GM19397 (cell line): ENCODE data around the gene LYPLA2.
A peak's percentile ranks its signal among the peaks of the same experiment; 100 is the strongest.
"Not testable (repeated sequence)": the region's sequence is repeated elsewhere in the genome, so short reads cannot be mapped to it uniquely, and the experiment has no call there.

Source experiments
- ATAC-seq: cut with Tn5 transposase; IDR thresholded peaks from one replicate; pipeline ENCODE4 v1.9.1; 2021; ENCODE audit warnings: mild to moderate bottlenecking, moderate library complexity; ENCODE audit not compliant: unreplicated experiment

The LYPLA2 gene

DNA sequence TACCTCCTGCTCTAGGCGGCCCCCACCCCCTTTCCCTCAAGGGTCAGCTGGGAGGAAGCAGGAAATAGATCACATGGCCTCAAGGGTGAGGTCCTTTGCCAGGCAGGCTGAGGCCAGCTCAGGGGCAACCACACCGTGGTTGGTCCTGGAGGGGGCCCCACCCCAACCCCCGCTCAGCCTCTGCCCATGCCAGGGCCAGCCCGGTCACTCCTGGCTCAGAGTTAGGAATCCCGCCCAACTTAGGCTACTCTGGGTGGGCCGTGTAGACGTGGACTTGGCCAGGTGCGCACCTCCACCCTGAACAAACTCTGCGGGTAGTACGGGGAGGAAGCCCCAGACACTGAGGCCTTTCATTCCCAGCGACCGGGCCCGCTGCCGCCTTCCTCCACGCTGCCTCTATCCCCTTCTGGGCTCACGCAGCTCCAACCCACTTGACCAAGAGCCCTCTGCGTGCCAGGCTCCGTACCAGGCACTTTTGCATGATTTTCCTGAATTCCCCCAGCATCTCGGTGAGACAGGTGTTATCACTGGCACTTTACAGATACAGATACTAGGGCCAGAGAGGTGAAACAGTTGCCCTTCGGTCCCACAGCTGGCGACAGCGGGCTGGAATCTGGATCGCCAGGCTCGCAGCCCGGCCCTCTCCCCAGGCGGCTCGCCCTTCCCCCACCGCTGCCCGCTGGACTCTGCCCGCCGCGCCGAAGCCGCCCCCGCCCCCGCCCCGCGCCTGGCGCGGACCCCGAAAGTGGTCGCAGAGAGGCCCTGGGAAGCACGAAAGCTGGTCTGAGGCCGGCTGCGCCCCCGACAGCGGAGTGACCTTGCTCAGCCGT lies 8.8 kb downstream of the LYPLA2 start:
- peak; percentile 3 for ATAC-seq

DNA sequence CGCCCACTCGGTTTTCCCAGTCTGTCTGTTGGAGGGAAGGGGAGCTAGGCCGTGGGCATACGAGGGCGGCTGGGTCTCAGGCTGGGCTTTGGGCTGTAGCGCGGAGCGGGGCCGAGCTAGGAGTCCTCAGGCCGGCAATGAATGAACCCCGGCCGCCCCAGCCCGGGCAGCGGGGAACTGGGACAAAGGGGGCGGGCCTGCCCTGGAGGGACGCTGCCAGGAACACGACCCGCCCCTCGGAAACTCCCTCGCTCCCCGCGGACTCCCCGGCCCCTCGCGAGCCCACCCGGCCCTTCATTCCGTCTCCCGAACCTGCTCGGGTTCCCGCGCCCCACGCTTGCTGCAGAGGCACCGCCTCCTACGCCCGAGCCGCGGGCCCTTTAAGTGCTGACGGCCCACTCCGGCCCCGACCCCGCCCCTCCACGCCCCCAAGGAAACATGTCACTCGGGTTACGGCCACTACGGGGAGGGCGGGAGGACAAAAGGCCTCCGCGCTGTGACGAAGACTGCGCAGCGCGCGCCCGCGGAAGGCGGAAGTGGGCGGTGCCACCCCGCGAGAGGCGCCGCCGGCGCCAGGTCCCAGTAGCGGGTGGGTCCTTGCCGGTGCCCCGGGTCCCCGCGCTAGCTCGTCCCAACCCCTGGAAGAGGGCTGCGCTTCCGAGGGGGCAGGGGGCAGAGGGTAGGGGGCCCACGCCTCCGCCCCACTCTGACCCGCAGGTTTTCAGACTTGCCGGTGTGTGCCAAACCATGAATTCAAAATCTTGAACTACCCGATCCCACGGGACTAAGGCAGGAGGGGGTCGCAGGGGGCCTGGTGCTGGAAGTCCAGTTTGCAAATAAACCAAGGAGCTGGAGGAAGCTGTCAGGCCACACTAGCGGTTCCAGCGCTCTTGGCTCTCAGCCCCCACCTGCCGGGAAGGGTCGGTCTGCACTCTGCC lies 9.7 kb downstream of the LYPLA2 start, which contains the start of gene GALE:
Gene GALE, minus strand, starts transcription at position 355 of the 938 bp plus-strand sequence. CDS start 1,747 bp downstream, outside the sequence.
- peak; percentile 79 for ATAC-seq

DNA sequence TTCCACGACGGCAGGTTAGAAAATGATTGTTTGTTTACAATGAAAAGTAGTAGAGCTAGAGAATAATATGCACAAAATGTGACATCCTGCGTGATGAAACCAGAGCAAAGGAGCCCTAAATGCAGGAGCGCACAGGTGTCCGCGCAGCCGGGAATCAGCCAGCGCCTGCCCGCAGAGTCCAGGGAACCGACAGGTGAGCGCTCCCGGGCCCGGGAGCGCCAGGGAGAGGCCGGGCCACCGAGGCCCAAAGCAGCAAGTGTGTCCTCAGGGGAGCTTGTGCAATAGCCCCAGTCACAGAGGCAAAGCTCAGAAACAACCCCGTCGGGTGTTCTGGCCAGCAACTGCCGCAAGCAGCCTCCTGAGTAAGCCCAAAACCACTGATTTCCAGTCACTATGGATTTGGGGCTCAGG lies 10.4 kb downstream of the LYPLA2 start:
- ATAC-seq = no peak

DNA sequence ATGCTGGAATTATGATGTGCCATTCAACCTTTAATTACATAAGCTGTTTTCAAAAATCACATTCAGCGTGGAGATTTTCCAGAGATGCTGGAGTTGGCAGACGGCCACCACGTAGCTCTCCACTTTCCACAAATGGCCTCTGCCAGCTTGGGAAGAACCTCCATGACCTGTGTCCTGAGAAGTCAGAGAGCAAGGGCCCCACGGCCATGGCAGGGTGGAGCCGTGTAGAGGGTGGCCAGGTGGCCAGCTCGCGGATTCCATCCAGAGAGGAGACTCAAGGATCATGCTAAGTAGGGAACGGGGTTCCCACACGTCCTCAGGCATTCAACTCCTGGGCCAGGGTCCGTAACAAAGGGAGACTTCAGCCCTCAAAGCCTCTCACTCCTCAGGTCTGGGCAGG lies 10.9 kb downstream of the LYPLA2 start:
- no peak for ATAC-seq

DNA sequence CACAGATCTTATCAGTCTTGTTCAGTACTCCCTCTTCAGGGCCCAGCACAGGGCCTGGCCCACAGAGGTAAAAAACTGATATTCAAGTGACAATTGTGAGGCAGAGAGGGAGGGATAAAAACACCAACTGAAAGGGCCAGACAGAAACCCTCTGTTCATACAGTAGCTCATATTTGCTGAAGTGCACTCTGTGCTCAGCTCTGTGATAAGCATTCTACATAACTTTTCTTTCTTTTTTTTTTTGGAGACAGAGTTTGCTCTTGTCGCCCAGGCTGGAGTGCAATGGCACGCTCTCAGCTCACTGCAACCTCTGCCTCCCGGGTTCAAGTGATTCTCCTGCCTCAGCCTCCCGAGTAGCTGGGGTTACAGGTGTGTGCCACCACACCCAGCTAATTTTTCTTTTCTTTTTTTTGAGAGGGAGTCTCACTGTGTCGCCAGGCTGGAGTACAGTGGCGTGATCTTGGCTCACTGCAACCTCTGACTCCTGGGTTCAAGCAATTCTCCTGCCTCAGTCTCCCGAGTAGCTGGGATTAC lies 11.9 kb downstream of the LYPLA2 start:
- not testable (repeated sequence) for ATAC-seq

DNA sequence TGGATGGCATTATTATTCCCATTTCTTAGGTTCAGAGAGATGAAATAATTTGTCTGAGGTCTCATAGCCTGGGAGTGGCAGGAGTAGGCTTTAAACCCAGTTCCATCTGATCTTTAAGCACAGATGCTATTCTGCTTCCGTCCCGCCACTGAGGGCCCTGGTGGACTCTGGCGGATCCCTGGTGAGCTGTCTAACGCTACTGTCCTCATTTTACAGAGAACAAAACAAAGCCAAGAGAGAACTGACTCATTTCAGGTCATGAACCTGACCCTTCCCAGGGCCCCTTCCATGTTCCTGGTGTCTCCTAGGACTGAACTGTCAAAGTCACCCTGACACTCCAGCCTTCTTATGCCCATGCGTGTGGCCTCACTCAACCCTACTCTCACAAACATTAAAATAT lies 12.7 kb downstream of the LYPLA2 start:
- ATAC-seq = no peak

DNA sequence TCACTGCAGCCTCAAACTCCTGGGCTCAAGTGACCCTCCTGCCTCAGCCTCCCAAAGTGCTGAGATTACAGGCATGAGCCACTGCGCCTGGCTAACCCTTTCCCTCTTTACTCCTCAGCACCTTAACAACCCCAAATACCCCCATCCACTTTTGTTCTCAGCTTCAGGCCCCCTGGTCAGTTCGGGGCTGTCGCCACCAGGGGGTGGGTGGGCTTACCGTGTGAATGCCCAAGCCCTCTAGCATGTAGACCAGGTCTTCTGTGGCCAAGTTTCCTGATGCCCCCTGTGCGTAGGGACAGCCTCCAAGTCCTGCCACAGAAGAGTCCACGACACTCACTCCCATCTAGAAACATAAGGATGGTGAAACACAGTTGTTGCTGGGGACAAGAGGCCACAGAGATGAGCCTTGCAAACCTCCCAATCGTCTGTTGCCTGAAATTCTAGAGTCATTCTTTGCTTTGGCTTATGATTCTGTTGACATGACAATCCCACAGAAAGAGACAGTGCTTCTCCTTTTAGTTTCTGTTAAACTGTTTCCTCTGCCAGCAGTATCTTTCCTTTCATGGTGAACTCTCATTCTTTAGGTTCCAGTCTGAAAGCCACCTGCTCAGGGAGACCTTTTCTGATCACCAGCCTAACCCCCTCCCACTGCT lies 13.4 kb downstream of the LYPLA2 start:
- ATAC-seq = no peak

DNA sequence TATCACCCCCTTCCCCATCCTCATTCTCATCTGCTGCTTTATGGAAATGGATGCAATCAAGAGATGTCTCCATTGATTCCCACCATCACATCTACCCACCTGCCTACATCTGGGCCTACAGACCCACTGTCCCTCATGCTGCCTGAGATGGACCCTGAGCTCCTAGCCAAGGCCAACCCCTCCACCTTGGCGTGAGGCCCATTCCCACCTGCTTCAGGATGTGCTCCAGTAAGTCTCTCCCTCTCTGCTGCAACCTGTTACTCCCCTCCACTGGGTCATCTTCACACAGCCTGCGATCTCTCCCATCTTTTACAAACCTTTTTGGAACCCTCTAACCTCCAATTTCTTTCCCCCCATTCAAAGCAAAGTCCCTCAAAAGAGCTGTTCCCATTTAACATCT lies 14.1 kb downstream of the LYPLA2 start:
- ATAC-seq = no peak

DNA sequence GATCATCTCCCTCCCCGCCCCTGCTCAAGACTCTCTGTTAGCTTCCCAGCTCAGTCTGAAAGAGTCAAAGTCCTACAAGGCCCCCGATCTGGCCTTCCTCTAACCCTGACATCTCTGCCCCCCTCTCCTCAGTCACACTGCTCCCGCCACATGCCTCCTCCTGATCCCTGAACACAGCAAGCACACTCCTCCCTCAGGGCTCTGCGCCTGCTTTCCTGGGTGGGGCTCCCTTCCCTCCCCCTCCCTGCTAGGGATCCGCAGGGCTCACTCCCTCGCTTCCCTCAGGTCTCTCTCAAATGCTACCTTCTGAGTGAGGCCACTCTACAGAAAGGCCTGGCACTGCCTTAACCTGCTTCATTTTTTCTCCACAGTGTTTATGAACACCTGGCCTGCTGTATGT lies 15.3 kb downstream of the LYPLA2 start:
- no peak for ATAC-seq

DNA sequence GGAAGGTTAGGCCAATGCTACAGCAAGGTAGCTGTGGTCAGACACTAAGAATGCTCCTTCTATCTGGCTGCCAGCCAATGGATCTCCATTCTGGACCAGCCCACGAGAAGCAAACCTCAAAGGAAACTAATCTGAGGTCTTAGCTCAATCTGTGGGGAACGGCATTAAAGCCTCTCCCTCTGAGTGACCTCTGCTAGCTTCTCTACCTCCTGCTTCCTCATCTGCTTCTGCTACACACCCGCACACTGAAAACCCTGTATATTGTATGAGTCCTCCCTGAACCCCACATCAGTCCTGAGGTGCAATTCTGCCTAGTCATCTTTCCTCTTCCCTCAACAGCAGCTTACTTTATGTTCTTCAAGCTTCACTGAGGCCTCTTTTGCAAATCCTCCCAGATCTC lies 16.5 kb downstream of the LYPLA2 start:
- ATAC-seq = no peak

DNA sequence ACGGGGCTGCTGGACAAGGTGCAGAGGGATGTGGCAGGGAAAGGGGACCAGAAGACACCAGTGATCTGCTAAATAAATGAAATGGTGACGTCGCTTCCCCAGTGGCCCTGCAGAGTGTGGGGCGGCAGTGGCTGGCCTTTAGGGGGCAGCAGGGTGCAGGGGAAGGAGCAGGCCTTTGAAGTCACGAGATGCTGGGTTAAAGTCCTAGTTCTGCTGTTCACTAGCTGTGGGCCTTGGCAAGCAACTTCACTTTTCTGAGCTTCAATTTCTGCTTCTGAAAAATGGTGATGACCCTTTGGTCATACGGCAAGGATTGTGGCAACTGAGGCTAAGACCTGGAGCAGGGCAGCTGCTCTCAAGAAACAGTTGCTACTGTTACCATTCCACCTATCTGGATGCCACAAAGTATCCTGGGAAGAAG lies 18.8 kb downstream of the LYPLA2 start:
- peak; percentile 70 for ATAC-seq

DNA sequence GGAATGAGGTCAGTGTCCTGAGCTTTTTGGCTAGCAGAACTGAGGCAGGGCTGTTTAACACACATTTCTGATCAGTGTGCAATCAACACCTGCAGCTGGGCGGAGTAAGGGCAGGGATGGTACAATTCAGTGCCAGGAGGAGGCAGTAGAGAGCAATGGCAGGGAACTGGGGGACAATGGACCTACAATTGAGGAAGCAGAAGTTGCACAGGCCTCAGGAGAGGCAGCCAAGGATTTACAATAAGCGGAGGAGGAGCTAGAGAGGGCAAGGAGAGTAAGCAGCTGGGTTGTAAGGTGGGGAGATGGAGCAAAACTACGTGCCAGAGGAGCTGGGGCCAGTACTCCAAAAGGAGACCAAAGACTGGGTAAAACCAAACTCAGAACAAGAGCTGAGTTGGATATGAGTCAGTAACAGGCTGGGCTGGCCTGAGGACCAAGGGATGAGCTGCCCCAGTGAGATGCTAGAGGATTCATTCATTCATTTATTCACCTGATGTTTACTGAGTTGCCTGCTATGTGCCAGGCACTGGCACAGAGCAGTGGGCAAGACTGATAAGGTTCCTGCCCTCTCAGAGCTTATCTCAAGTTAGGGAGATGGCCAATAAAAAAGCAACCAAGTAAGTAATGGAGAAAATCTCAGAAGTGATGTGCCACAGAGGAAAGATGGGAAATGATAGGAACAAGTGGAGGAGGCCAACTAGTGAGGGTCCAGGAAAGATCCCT lies 20.0 kb downstream of the LYPLA2 start:
- ATAC-seq = no peak

DNA sequence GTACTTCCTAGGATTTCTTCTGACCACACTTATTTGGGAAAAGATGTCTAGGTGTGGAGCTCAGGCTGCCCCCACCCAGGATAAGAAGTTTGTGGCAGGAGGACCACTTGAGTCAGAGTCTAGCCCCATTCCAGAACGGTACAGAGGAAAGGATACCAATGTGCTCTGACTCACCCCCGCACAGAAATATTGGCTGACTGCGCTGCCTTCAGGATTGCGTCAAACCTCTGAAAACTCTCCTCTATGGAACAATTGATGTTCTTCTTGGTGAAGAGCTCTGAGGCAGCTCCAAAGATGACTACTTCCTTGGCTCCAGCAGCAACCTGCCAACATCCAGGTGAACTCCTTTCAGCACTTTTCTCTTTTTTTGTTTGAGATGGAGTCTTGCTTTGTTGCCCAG lies 23.1 kb downstream of the LYPLA2 start:
- ATAC-seq = no peak

DNA sequence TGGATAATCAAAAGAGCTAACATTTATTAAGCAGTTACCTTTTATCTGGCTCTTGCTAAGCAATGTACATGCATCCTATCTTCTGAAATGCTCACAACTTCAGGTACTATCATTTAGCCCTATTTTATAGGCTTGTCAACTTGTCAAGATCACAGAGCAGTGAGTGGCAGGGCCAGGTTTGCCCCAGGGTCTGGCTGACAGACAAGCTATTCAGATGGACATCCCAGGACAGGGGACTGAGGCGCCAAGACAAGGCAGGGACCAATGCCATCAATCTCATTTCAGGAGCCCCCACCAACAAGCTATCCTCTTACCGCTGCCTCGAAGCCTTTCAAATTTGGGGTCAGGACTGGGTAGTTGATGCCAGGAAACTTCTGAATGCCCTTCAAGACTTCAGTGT lies 25.4 kb downstream of the LYPLA2 start:
- ATAC-seq = no peak

DNA sequence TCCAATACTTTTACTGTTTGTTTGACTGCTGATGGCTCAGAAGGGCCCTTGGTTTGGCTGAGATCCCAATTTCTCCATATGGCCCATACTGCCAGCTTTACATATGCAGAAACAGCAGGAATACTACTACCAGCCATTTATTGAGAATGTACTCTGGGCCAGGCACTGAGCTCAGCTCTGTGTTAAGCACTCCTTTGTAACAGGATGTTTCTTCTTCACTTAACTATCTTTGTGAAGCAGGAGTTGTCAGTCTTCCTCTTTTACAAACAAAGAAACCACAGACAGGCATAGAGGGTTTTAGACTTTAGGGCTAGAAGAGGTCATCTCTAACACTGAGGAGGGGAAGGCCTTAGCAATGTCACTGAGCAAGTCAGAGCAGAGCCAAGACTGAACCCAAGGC lies 26.0 kb downstream of the LYPLA2 start:
- ATAC-seq = no peak

DNA sequence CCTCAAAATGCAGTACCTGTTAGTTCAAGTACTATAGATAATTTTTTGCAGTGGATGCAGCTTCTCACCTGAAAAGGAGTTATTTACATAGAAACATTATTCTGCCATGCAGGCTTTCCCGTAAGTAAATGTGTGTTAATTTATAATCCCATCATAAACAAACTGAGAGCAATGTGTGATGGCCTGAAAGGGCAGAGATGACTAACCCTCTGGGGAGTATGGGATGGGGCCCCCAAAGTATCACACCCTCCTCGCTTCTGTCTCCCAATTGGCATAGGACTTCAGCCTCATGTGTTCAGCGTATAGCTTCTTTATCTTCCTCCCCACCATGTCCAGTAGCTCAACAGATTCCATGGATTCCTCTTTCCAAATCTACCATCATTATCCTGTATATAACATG lies 26.7 kb downstream of the LYPLA2 start:
- ATAC-seq = no peak

DNA sequence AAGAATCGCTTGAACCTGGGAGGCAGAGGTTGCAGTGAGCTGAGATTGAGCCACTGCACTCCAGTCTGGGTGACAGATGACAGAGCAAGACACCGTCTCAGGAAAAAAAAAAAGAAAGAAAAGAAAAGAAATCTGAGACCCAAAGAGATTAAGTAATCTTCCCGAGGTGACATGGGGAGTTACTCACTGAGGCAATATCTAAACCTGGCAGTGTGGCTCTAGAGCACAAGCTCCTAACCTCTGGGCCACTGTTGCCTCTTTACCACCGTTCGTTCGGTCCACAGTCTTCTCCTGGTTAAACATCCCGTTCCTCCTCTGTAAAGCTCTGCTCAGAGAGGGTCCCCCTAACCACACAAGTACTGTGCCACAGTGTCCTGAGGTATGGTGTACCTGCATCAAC lies 32.8 kb downstream of the LYPLA2 start:
- ATAC-seq = no peak

DNA sequence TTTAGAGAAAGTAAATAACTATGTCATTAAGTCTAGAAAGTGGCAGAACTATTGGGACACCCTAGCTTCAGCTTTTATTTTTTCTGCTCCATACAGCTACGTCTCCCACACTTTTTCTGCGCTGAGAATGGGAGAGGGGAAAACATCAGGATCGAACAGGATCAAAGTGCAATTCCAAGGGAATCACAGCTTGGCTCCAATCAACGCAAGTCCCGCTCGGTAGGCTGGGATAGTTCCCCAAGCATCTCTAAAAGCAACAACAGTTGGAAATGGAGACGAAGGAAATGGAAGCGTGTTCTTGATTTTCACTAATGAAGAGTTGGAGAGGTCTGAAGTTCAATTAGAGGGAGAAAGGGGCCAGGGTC lies 33.7 kb downstream of the LYPLA2 start:
- no peak for ATAC-seq

DNA sequence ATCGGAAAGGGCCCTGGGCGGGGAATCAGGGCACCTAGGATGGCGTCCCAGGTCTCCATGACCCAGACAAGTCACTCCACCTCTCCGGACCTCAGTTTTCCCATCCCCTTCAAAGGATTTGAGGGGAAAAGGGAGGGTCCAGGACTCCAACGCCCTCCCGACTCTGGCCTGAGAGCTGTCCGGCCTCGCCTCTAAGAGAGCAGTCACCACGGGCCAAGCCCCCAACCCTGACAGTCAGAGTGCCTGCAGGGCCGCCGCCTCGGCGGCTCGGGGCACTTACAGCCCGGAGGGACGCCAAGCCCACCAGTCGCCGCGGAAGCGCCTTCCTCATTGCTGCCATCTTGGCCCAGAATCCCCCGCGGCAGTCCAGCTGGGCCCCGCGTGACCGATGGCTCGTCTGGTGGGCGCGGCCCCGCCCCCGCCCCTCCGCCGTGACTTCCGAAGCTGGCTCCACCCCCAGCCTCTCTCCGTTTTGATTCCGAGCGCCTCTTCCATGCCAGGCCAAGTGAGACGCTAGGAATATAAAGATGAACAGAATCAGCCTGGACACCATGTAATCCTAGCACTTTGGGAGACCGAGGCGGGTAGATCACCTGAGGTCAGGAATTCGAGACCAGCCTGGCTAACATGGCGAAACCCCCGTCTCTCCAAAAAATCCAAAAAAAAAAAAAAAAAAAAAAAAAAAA lies 34.3 kb downstream of the LYPLA2 start, which contains the start of gene HMGCL:
Gene HMGCL, minus strand, starts transcription at position 354 of the 686 bp plus-strand sequence. Its CDS starts 14 bp downstream, at position 340.
- peak; percentile 91 for ATAC-seq
